ENCODE measurements around the gene TTC7B.

The TTC7B gene

DNA sequence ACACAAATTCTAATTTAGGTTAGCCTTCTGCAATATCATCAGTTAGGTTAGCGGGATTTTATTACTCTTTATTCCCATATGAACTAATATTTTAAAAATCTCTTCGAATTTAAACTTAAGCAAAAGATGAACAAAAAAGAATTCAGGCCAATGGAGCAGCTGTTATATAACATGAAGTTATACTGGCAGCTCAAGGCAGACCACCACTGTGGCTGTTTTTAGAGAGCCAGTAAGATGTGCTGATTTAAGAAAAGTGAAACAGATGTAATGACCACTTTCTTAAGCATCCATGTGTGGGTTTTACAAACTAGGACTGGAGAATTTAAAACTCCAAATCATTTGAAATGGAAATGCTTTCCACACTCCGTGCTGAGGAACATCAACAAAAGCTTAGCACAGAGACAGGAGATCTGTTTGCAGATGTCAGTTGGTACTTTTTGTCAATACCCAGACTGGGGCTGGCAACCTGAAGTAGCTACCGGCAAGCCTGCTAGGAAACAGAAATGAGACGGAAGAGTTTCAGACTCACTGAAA is 164.9 kb downstream of the TTC7B start:
- no peak for DNase-seq (ENCODE audit: low read depth)
- H3K4me3 ChIP-seq (ENCODE audit: low read depth, low read length) = no peak overlapping the region
- TF ChIP-seq, protein P1, sequence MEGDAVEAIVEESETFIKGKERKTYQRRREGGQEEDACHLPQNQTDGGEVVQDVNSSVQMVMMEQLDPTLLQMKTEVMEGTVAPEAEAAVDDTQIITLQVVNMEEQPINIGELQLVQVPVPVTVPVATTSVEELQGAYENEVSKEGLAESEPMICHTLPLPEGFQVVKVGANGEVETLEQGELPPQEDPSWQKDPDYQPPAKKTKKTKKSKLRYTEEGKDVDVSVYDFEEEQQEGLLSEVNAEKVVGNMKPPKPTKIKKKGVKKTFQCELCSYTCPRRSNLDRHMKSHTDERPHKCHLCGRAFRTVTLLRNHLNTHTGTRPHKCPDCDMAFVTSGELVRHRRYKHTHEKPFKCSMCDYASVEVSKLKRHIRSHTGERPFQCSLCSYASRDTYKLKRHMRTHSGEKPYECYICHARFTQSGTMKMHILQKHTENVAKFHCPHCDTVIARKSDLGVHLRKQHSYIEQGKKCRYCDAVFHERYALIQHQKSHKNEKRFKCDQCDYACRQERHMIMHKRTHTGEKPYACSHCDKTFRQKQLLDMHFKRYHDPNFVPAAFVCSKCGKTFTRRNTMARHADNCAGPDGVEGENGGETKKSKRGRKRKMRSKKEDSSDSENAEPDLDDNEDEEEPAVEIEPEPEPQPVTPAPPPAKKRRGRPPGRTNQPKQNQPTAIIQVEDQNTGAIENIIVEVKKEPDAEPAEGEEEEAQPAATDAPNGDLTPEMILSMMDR (IDR thresholded peaks at IDR 0.05; ENCODE audit: low read depth, low read length, missing control alignments) = no peak

- TF ChIP-seq, protein P1 (IDR thresholded peaks at IDR 0.05; ENCODE audit: low read depth, low read length, missing control alignments) = no peak
- H3K4me3 ChIP-seq (ENCODE audit: low read depth, low read length) = no peak overlapping the region
- DNase-seq (ENCODE audit: low read depth) = no peak
Observed at GRCh38 chr14:90649557-90650135, 166.6 kb downstream of the TTC7B start.

- DNase-seq (ENCODE audit: low read depth) = no peak
- TF ChIP-seq, protein P1 (IDR thresholded peaks at IDR 0.05; ENCODE audit: low read depth, low read length, missing control alignments) = no peak
- H3K4me3 ChIP-seq (ENCODE audit: low read depth, low read length) = no peak overlapping the region
Observed at GRCh38 chr14:90649083-90649482, 167.1 kb downstream of the TTC7B start.

DNA sequence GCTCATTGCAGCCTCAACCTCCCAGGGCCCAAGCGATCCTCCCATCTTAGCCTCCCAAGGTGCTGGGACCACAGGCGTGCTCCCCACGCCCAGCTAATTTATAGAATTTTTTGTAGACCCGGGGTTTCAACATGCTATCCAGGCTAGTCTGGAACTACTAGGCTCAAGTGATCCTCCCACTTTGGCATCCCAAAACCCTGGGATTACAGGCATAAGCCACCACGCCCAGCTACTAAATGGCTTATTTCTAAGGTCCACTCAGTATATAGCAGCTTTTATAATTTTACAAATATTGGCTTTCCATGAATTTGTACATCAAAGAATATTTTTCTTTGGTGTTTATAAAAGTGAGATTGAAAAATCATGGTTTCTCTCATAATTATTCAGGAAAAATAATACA is 167.8 kb downstream of the TTC7B start:
- H3K4me3 ChIP-seq (ENCODE audit: low read depth, low read length) = no peak overlapping the region
- TF ChIP-seq, protein P1 (IDR thresholded peaks at IDR 0.05; ENCODE audit: low read depth, low read length, missing control alignments) = no peak
- DNase-seq (ENCODE audit: low read depth) = no peak

- no peak overlapping the region for H3K4me3 ChIP-seq (ENCODE audit: low read depth, low read length)
- DNase-seq (ENCODE audit: low read depth) = no peak
- TF ChIP-seq, protein P1 (IDR thresholded peaks at IDR 0.05; ENCODE audit: low read depth, low read length, missing control alignments) = no peak
Observed at GRCh38 chr14:90647473-90648005, 168.7 kb downstream of the TTC7B start.

- no peak for DNase-seq (ENCODE audit: low read depth)
Observed at GRCh38 chr14:90645842-90646443, 170.3 kb downstream of the TTC7B start.

More at GRCh38 chr14:90645842-90646443, 170.3 kb downstream of the TTC7B start:
- TF ChIP-seq, protein P1 (IDR thresholded peaks at IDR 0.05; ENCODE audit: low read depth, low read length, missing control alignments) = no peak
- no peak overlapping the region for H3K4me3 ChIP-seq (ENCODE audit: low read depth, low read length)

Measured in GM12864 (cell line).